Trophoblast cell (in vitro differentiated cells and primary cell): ENCODE data around the gene CRMP1.

Experiments
- DNase-seq, 2 donors: peaks; one replicate each; pipeline ENCODE4 v3.0.0-alpha.2; 2016
- H2AFZ ChIP-seq: 2 replicates; pipeline ENCODE4 v1.6.1; 2013; ENCODE audit warnings: low read length, moderate library complexity, mild to moderate bottlenecking; ENCODE audit not compliant: insufficient read depth, poor library complexity
- H2AK5ac ChIP-seq: 2 replicates; pipeline ENCODE4 v1.6.1; 2013; ENCODE audit warnings: mild to moderate bottlenecking, low read length
- H2BK120ac ChIP-seq: 2 replicates; pipeline ENCODE4 v1.6.1; 2013; ENCODE audit warnings: low read length, mild to moderate bottlenecking, moderate library complexity; ENCODE audit not compliant: insufficient read depth, poor library complexity
- H2BK12ac ChIP-seq: 2 replicates; pipeline ENCODE4 v1.6.1; 2013; ENCODE audit warnings: mild to moderate bottlenecking, low read length, moderate library complexity
- H2BK5ac ChIP-seq: 2 replicates; pipeline ENCODE4 v1.6.1; 2013; ENCODE audit warnings: low read length, low read depth, moderate library complexity, mild to moderate bottlenecking; ENCODE audit not compliant: poor library complexity
- H3K14ac ChIP-seq: 2 replicates; pipeline ENCODE4 v1.6.1; 2013; ENCODE audit warnings: mild to moderate bottlenecking, low read length
- H3K18ac ChIP-seq: 2 replicates; pipeline ENCODE4 v1.6.1; 2013; ENCODE audit warnings: mild to moderate bottlenecking, low read length
- H3K23ac ChIP-seq: 2 replicates; pipeline ENCODE4 v1.6.1; 2013; ENCODE audit warnings: low read length
- H3K27ac ChIP-seq: 2 replicates; pipeline ENCODE4 v1.5.1; 2013; ENCODE audit warnings: low read depth, mild to moderate bottlenecking, inconsistent platforms, low read length, moderate library complexity
- H3K27me3 ChIP-seq: 2 replicates; pipeline ENCODE4 v1.6.1; 2013; ENCODE audit warnings: inconsistent platforms, mild to moderate bottlenecking, low read length, moderate library complexity; ENCODE audit not compliant: insufficient read depth
- H3K36me3 ChIP-seq, 2 experiments: 1 replicate in 1 of 2; 2 replicates in 1 of 2; pipeline ENCODE4 v1.6.1; 2013; ENCODE audit warnings: low read length in 2 of 2, mild to moderate bottlenecking in 2 of 2, moderate library complexity in 1 of 2; ENCODE audit not compliant: insufficient read depth in 2 of 2, control insufficient read depth in 1 of 2
- H3K4ac ChIP-seq: 2 replicates; pipeline ENCODE4 v1.6.1; 2013; ENCODE audit warnings: low read depth, mild to moderate bottlenecking, low read length, moderate library complexity
- H3K4me1 ChIP-seq, 2 experiments: 1 replicate in 1 of 2; 2 replicates in 1 of 2; pipeline ENCODE4 v1.6.1; 2013; ENCODE audit warnings: low read length in 2 of 2, mild to moderate bottlenecking in 2 of 2, moderate library complexity in 1 of 2; ENCODE audit not compliant: insufficient read depth in 2 of 2, control insufficient read depth in 1 of 2
- H3K4me2 ChIP-seq: 2 replicates; pipeline ENCODE4 v1.6.1; 2013; ENCODE audit warnings: inconsistent platforms, mild to moderate bottlenecking, low read length, moderate library complexity
- H3K4me3 ChIP-seq: 2 replicates; pipeline ENCODE4 v1.5.1; 2013; ENCODE audit warnings: mild to moderate bottlenecking, low read depth, low read length, inconsistent platforms
- H3K79me1 ChIP-seq: one replicate; pipeline ENCODE4 v1.6.1; 2013; ENCODE audit warnings: low read length
- H3K79me2 ChIP-seq: 2 replicates; pipeline ENCODE4 v1.6.1; 2013; ENCODE audit warnings: low read length, mild to moderate bottlenecking; ENCODE audit not compliant: control insufficient read depth, insufficient read depth, poor library complexity
- H3K9ac ChIP-seq: 2 replicates; pipeline ENCODE4 v1.6.1; 2013; ENCODE audit warnings: mild to moderate bottlenecking, low read length
- H3K9me3 ChIP-seq: 2 replicates; pipeline ENCODE4 v1.6.1; 2013; ENCODE audit warnings: low read depth, mild to moderate bottlenecking, control low read depth, inconsistent platforms, low read length; ENCODE audit not compliant: insufficient read depth
- H4K12ac ChIP-seq: 2 replicates; pipeline ENCODE4 v1.6.1; 2013; ENCODE audit warnings: low read depth, mild to moderate bottlenecking, low read length, moderate library complexity
- H4K8ac ChIP-seq: 2 replicates; pipeline ENCODE4 v1.6.1; 2013; ENCODE audit warnings: low read depth, mild to moderate bottlenecking, low read length, moderate library complexity
- H4K91ac ChIP-seq: one replicate; pipeline ENCODE4 v1.6.1; 2013; ENCODE audit warnings: low read depth, mild to moderate bottlenecking, low read length, moderate library complexity
- WGBS: extraction: QIAGEN DNeasy Blood & Tissue Kit; methylation state at CpG from one replicate; pipeline ENCODE4 v1.1.7; 2013; ENCODE audit warnings: missing lambda C conversion rate; ENCODE audit not compliant: insufficient read length, insufficient coverage; ENCODE audit errors: extremely low coverage; 5-methylcytosine and 5-hydroxymethylcytosine counted together

CRMP1 gene

GRCh38 chr4:5916229-5916628 is 23.3 kb upstream of the CRMP1 start:
- Histone ChIP-seq H2AK5ac (no peak overlapping the region), H3K14ac (no peak overlapping the region), H3K4me2 (no peak overlapping the region), H2BK12ac (no peak overlapping the region), H3K18ac (no peak overlapping the region), H3K36me3 (no peaks in the 10 kb centered on the region), H3K4me3 (no peak overlapping the region), H3K79me1 (no peaks in the 10 kb centered on the region), H2BK120ac (no peak overlapping the region), H4K8ac (no peak overlapping the region), H3K27me3 (peaks cover 2% of the 10 kb centered on the region), H4K12ac (no peak overlapping the region), H2BK5ac (no peak overlapping the region), H3K9ac (no peak overlapping the region), H3K23ac (no peak overlapping the region), H4K91ac (no peak overlapping the region), H2AFZ (no peak overlapping the region), H3K27ac (no peak overlapping the region), H3K4ac (no peak overlapping the region), H3K9me3 (peaks cover 3% of the 10 kb centered on the region), H3K4me1 (peaks cover 3 to 6% of the 10 kb centered on the region in 2 experiments), H3K79me2 (no peaks in the 10 kb centered on the region)
- no peak for DNase-seq
- WGBS, result no CpG with 5 or more reads among the region's 3 CpGs

- no peaks in the 10 kb centered on the region for H3K36me3 ChIP-seq
- no peak overlapping the region for H2AFZ ChIP-seq
- H4K12ac ChIP-seq, result no peak overlapping the region
- no peak for DNase-seq
- H3K4ac ChIP-seq, result no peak overlapping the region
- no peak overlapping the region for H2BK12ac ChIP-seq
- no peak overlapping the region for H3K27ac ChIP-seq
- no peak overlapping the region for H3K14ac ChIP-seq
- no peak overlapping the region for H2AK5ac ChIP-seq
- peaks cover 3% of the 10 kb centered on the region for H3K9me3 ChIP-seq
- no CpG with 5 or more reads among the region's 7 CpGs for WGBS
- peaks cover 3 to 6% of the 10 kb centered on the region in 2 experiments for H3K4me1 ChIP-seq
- no peak overlapping the region for H3K18ac ChIP-seq
- no peak overlapping the region for H3K23ac ChIP-seq
- H3K4me2 ChIP-seq, result no peak overlapping the region
- no peak overlapping the region for H3K4me3 ChIP-seq
- H2BK5ac ChIP-seq, result no peak overlapping the region
- no peaks in the 10 kb centered on the region for H3K79me1 ChIP-seq
- H4K8ac ChIP-seq, result no peak overlapping the region
- H3K27me3 ChIP-seq, result peaks cover 2% of the 10 kb centered on the region
- H2BK120ac ChIP-seq, result no peak overlapping the region
- H3K79me2 ChIP-seq, result no peaks in the 10 kb centered on the region
- H3K9ac ChIP-seq, result no peak overlapping the region
- H4K91ac ChIP-seq, result no peak overlapping the region
Measured at GRCh38 chr4:5913454-5913853, 20.6 kb upstream of the CRMP1 start.

- no peak overlapping the region for H3K27ac ChIP-seq
- H2AK5ac ChIP-seq, result no peak overlapping the region
- no peak overlapping the region for H3K4ac ChIP-seq
- no CpG with 5 or more reads among the region's 1 CpG for WGBS
- no peak overlapping the region for H4K91ac ChIP-seq
- peaks cover 4% of the 10 kb centered on the region for H3K9me3 ChIP-seq
- H4K12ac ChIP-seq, result no peak overlapping the region
- no peaks in the 10 kb centered on the region for H3K79me2 ChIP-seq
- H2AFZ ChIP-seq, result no peak overlapping the region
- no peak overlapping the region for H2BK12ac ChIP-seq
- no peak overlapping the region for H3K4me2 ChIP-seq
- H3K27me3 ChIP-seq, result peaks cover 2% of the 10 kb centered on the region
- H3K36me3 ChIP-seq, result no peaks in the 10 kb centered on the region
- H3K4me3 ChIP-seq, result no peak overlapping the region
- no peak overlapping the region for H3K14ac ChIP-seq
- H3K23ac ChIP-seq, result no peak overlapping the region
- H2BK5ac ChIP-seq, result no peak overlapping the region
- no peak overlapping the region for H3K18ac ChIP-seq
- DNase-seq, result no peak
- peaks cover 3 to 6% of the 10 kb centered on the region in 2 experiments for H3K4me1 ChIP-seq
- H3K9ac ChIP-seq, result no peak overlapping the region
- no peak overlapping the region for H2BK120ac ChIP-seq
- no peak overlapping the region for H4K8ac ChIP-seq
- H3K79me1 ChIP-seq, result no peaks in the 10 kb centered on the region
Measured at GRCh38 chr4:5912614-5913019, 19.7 kb upstream of the CRMP1 start.

GRCh38 chr4:5908876-5909427 is 16.1 kb upstream of the CRMP1 start:
- Histone ChIP-seq H2AK5ac (no peak overlapping the region), H2BK5ac (no peak overlapping the region), H3K27ac (no peak overlapping the region), H2BK12ac (no peak overlapping the region), H3K79me1 (no peaks in the 10 kb centered on the region), H3K4me3 (no peak overlapping the region), H3K23ac (no peak overlapping the region), H3K9me3 (peaks cover 7% of the 10 kb centered on the region), H3K4me2 (no peak overlapping the region), H2BK120ac (no peak overlapping the region), H3K4ac (no peak overlapping the region), H3K36me3 (no peaks in the 10 kb centered on the region), H2AFZ (no peak overlapping the region), H4K12ac (no peak overlapping the region), H4K8ac (no peak overlapping the region), H4K91ac (no peak overlapping the region), H3K27me3 (no peaks in the 10 kb centered on the region), H3K9ac (no peak overlapping the region), H3K79me2 (no peaks in the 10 kb centered on the region), H3K4me1 (no peaks in the 10 kb centered on the region), H3K14ac (no peak overlapping the region), H3K18ac (no peak overlapping the region)
- DNase-seq, result no peak
- no CpG with 5 or more reads among the region's 3 CpGs for WGBS
